MM.1S (cell line): ENCODE data around the gene COL25A1.

Experiments used
- DNase-seq: peaks from one replicate; pipeline ENCODE4 v3.0.0-alpha.2; 2015
- H2AFZ ChIP-seq: fragments of 300-600 bp; sonication (generic); 2 replicates; pipeline ENCODE4 v1.6.0; 2016; ENCODE audit warnings: antibody characterized with exemption, low read length
- H3F3A ChIP-seq: fragments of 300-600 bp; sonication (generic); 2 replicates; pipeline ENCODE4 v1.6.1; 2016; ENCODE audit warnings: mild to moderate bottlenecking, antibody characterized with exemption, low read length, moderate library complexity, mixed read lengths; ENCODE audit not compliant: insufficient read depth
- H3K27ac ChIP-seq: fragments of 300-600 bp; sonication (generic); 2 replicates; pipeline ENCODE4 v1.5.1; 2016; ENCODE audit warnings: mild to moderate bottlenecking, low read length
- H3K27me3 ChIP-seq: fragments of 300-600 bp; sonication (generic); replicated peaks from 2 replicates; pipeline ENCODE4 v1.6.0; 2016; ENCODE audit warnings: low read length; ENCODE audit not compliant: insufficient read depth
- H3K36me3 ChIP-seq: fragments of 300-600 bp; sonication (generic); replicated peaks from 2 replicates; pipeline ENCODE4 v1.6.1; 2016; ENCODE audit warnings: mild to moderate bottlenecking, low read length, mixed read lengths; ENCODE audit not compliant: insufficient read depth
- H3K4me1 ChIP-seq: fragments of 300-600 bp; sonication (generic); 2 replicates; pipeline ENCODE4 v1.6.1; 2016; ENCODE audit warnings: low read length, mixed read lengths
- H3K4me2 ChIP-seq: fragments of 300-600 bp; sonication (generic); 2 replicates; pipeline ENCODE4 v1.6.0; 2016; ENCODE audit warnings: low read depth, low read length
- H3K4me3 ChIP-seq: fragments of 300-600 bp; sonication (generic); 2 replicates; pipeline ENCODE4 v1.5.1; 2016; ENCODE audit warnings: low read length, mixed read lengths
- H3K79me2 ChIP-seq: fragments of 300-600 bp; sonication (generic); 2 replicates; pipeline ENCODE4 v1.6.1; 2016; ENCODE audit warnings: mixed run types, low read length, mixed read lengths
- H3K9ac ChIP-seq: fragments of 300-600 bp; sonication (generic); 2 replicates; pipeline ENCODE4 v1.6.1; 2016; ENCODE audit warnings: low read length, mixed read lengths
- H3K9me2 ChIP-seq: fragments of 300-600 bp; sonication (generic); replicated peaks from 2 replicates; pipeline ENCODE4 v1.6.1; 2016; ENCODE audit warnings: mild to moderate bottlenecking, low read length, mixed read lengths; ENCODE audit not compliant: insufficient read depth
- H3K9me3 ChIP-seq: fragments of 300-600 bp; sonication (generic); replicated peaks from 2 replicates; pipeline ENCODE4 v1.6.1; 2016; ENCODE audit warnings: mild to moderate bottlenecking, low read length, mixed read lengths; ENCODE audit not compliant: insufficient read depth
- H4K20me1 ChIP-seq: fragments of 300-600 bp; sonication (generic); 2 replicates; pipeline ENCODE4 v1.6.1; 2016; ENCODE audit warnings: mild to moderate bottlenecking, low read length, moderate library complexity, mixed read lengths; ENCODE audit not compliant: insufficient read depth
- CTCF ChIP-seq: fragments of 300-600 bp; sonication (generic); IDR thresholded peaks from 2 replicates; pipeline ENCODE4 v1.5.1; 2016; ENCODE audit warnings: antibody characterized with exemption, low read length, mixed read lengths
- EZH2 ChIP-seq: fragments of 300-600 bp; sonication (generic); optimal IDR thresholded peaks from 2 replicates; pipeline ENCODE3; 2017; ENCODE audit warnings: low read depth, mild to moderate bottlenecking, antibody characterized with exemption, low read length, mixed read lengths
- EZH2phosphoT487 ChIP-seq: fragments of 300-600 bp; sonication (generic); IDR thresholded peaks from 2 replicates; pipeline ENCODE4 v1.6.1; 2018; ENCODE audit warnings: antibody characterized with exemption, low read length

COL25A1 gene

GRCh38 chr4:109166126-109166525, 136.3 kb downstream of the COL25A1 start:
- Histone ChIP-seq H3K9ac (no peak overlapping the region), H3F3A (no peaks in the 10 kb centered on the region), H3K9me2 (no peaks in the 10 kb centered on the region), H3K4me2 (no peak overlapping the region), H4K20me1 (no peaks in the 10 kb centered on the region), H3K4me3 (no peak overlapping the region), H3K36me3 (no peaks in the 10 kb centered on the region), H3K27me3 (no peaks in the 10 kb centered on the region), H2AFZ (no peak overlapping the region), H3K27ac (no peak overlapping the region), H3K4me1 (no peaks in the 10 kb centered on the region), H3K9me3 (no peaks in the 10 kb centered on the region), H3K79me2 (no peaks in the 10 kb centered on the region)
- TF ChIP-seq CTCF: no peak
- TF ChIP-seq EZH2: no peak
- TF ChIP-seq EZH2phosphoT487: no peak
- DNase-seq: no peak

DNA sequence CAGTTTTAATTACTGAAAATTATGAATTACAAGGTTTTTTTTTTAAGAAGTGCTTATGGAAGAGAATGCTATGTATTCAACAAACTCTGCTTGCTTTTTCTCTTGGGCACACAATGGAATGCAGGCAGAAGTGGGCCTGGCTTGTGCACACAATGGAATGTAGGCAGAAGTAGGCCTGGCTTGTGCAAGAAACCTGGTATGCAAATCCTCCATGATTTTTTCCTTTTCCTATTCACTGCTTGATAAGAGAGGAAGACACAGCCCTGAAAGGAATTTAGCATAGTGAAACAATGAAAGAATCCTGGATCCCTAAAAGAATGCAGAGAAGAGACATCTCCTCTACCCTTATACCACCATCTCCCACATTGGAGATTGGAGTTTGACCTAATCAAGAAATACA, 138.4 kb downstream of the COL25A1 start:
- H3K4me2 ChIP-seq: no peak overlapping the region
- no peaks in the 10 kb centered on the region for H3F3A ChIP-seq
- H3K36me3 ChIP-seq: no peaks in the 10 kb centered on the region
- H3K4me1 ChIP-seq: no peaks in the 10 kb centered on the region
- no peaks in the 10 kb centered on the region for H3K9me3 ChIP-seq
- H3K27ac ChIP-seq: no peak overlapping the region
- TF ChIP-seq EZH2 (no peak), CTCF (no peak), EZH2phosphoT487 (no peak)
- no peaks in the 10 kb centered on the region for H4K20me1 ChIP-seq
- H3K9ac ChIP-seq: no peak overlapping the region
- no peaks in the 10 kb centered on the region for H3K9me2 ChIP-seq
- H3K79me2 ChIP-seq: no peaks in the 10 kb centered on the region
- no peak for DNase-seq
- no peak overlapping the region for H2AFZ ChIP-seq
- H3K27me3 ChIP-seq: no peaks in the 10 kb centered on the region
- H3K4me3 ChIP-seq: no peak overlapping the region

DNA sequence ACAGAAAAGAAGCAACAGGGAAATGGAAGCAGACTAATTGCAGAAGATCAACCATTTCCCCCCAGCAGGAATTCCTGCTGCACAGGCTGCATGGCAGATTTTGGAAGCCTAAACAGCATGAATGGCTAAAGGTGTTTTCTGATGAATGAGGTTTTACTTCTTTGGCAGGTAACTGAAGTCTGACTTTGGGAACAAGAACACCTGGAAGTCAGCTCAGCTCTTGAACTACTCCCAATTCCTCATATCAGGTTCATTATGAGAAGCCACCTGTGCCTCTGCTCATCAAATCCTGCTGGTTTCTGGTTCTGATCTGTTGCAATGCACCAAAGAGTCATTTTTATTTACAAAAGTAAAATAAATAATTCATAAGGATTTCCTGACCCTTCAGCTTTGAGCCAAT, 139.0 kb downstream of the COL25A1 start:
- Histone ChIP-seq H3F3A (no peaks in the 10 kb centered on the region), H3K79me2 (no peaks in the 10 kb centered on the region), H3K9me3 (no peaks in the 10 kb centered on the region)

More for the DNA sequence above, 139.0 kb downstream of the COL25A1 start:
- Histone ChIP-seq H3K4me1 (no peaks in the 10 kb centered on the region), H3K4me2 (no peak overlapping the region), H3K9me2 (no peaks in the 10 kb centered on the region), H3K27me3 (no peaks in the 10 kb centered on the region), H3K4me3 (no peak overlapping the region), H4K20me1 (no peaks in the 10 kb centered on the region), H3K36me3 (no peaks in the 10 kb centered on the region), H3K27ac (no peak overlapping the region), H3K9ac (no peak overlapping the region), H2AFZ (no peak overlapping the region)
- TF ChIP-seq CTCF (no peak), EZH2 (no peak), EZH2phosphoT487 (no peak)
- DNase-seq: no peak
